Activated T-cell treated with anti-CD3 and anti-CD28 coated beads, Interleukin-2, amount 50 U/mL, for 48 hours (primary cell): Measurements from ENCODE around the gene COQ7.
A peak's percentile ranks its signal among the peaks of the same experiment; 100 is the strongest.

ENCODE experiments used
- DNase-seq, 2 experiments: peaks; one replicate each; pipeline ENCODE4 v3.0.0-alpha.2; 2020

Gene COQ7

GRCh38 chr16:19086322-19087199 is 19.1 kb downstream of the COQ7 start:
- DNase-seq, result peak; percentile 87 to 89

- DNase-seq, result no peak
These were observed 21.0 kb downstream of the COQ7 start for GRCh38 chr16:19088341-19088916.

- no peak for DNase-seq
These were observed 22.1 kb downstream of the COQ7 start for GRCh38 chr16:19089410-19089955.

GRCh38 chr16:19090916-19091315 is 23.5 kb downstream of the COQ7 start:
- no peak for DNase-seq

GRCh38 chr16:19092653-19093410 is 25.4 kb downstream of the COQ7 start:
- DNase-seq, result no peak

- no peak for DNase-seq
These were observed 26.5 kb downstream of the COQ7 start for GRCh38 chr16:19093631-19094541.

GRCh38 chr16:19094542-19095365 is 27.3 kb downstream of the COQ7 start:
- DNase-seq, result no peak

- no peak for DNase-seq
These were observed 28.2 kb downstream of the COQ7 start for GRCh38 chr16:19095654-19096053.

GRCh38 chr16:19098173-19098572 is 30.8 kb downstream of the COQ7 start:
- DNase-seq, result no peak

GRCh38 chr16:19102187-19102872 is 34.9 kb downstream of the COQ7 start:
- no peak for DNase-seq

GRCh38 chr16:19104607-19105006 is 37.2 kb downstream of the COQ7 start:
- no peak for DNase-seq

- DNase-seq, result no peak
These were observed 37.7 kb downstream of the COQ7 start for GRCh38 chr16:19105131-19105530.

GRCh38 chr16:19105891-19106624 is 38.6 kb downstream of the COQ7 start:
- DNase-seq, result no peak

- no peak for DNase-seq
These were observed 39.2 kb downstream of the COQ7 start for GRCh38 chr16:19106625-19107020.

GRCh38 chr16:19108409-19109287 is 41.2 kb downstream of the COQ7 start:
- DNase-seq, result no peak

- DNase-seq, result no peak
These were observed 41.9 kb downstream of the COQ7 start for GRCh38 chr16:19109288-19109664.

- no peak for DNase-seq
These were observed 43.3 kb downstream of the COQ7 start for GRCh38 chr16:19110537-19111360.

GRCh38 chr16:19112099-19112407 is 44.6 kb downstream of the COQ7 start:
- no peak for DNase-seq
